ENCODE results near the gene MAP2. TPM values are rescaled to one million over a fixed set of nuclear protein-coding genes. Genes with fewer than 3 reads are reported as not detected.
"Not testable (repeated sequence)": the region's sequence is repeated elsewhere in the genome, so short reads cannot be mapped to it uniquely, and the experiment has no call there.

MAP2 gene
- total RNA-seq, 2 experiments from 2014 or later = 0.16 TPM; not detected in 1

- H3K4me1 Mint-ChIP-seq = no peaks in the 10 kb centered on the region
- no peak overlapping the region for H3K27ac Mint-ChIP-seq
- CTCF ChIA-PET = no interaction called here
- no peaks in the 10 kb centered on the region for H3K27me3 Mint-ChIP-seq
- H3K4me3 Mint-ChIP-seq = no peak overlapping the region
- ATAC-seq (no peak), DNase-seq (no peak)
- H3K36me3 Mint-ChIP-seq = no peaks in the 10 kb centered on the region
- H3K9me3 Mint-ChIP-seq (ENCODE audit: low read depth) = peaks cover 2% of the 10 kb centered on the region
These were observed 49.0 kb downstream of the MAP2 start for GRCh38 chr2:209472871-209473270.

- DNase-seq (no peak), ATAC-seq (no peak)
- Mint-ChIP-seq H3K9me3 (ENCODE audit: low read depth) (peaks cover 2% of the 10 kb centered on the region), H3K27me3 (no peaks in the 10 kb centered on the region), H3K4me3 (no peak overlapping the region), H3K4me1 (no peaks in the 10 kb centered on the region), H3K36me3 (no peaks in the 10 kb centered on the region), H3K27ac (no peak overlapping the region)
- CTCF ChIA-PET = no interaction called here
These were observed 50.1 kb downstream of the MAP2 start for GRCh38 chr2:209473930-209474419.

GRCh38 chr2:209474960-209475359 lies 51.1 kb downstream of the MAP2 start:
- no peaks in the 10 kb centered on the region for H3K27me3 Mint-ChIP-seq
- H3K27ac Mint-ChIP-seq = no peak overlapping the region
- ATAC-seq (no peak), DNase-seq (no peak)
- H3K4me3 Mint-ChIP-seq = no peak overlapping the region
- no peaks in the 10 kb centered on the region for H3K4me1 Mint-ChIP-seq
- H3K36me3 Mint-ChIP-seq = no peaks in the 10 kb centered on the region
- CTCF ChIA-PET = no interaction called here
- H3K9me3 Mint-ChIP-seq (ENCODE audit: low read depth) = peaks cover 2% of the 10 kb centered on the region

- H3K27me3 Mint-ChIP-seq = no peaks in the 10 kb centered on the region
- no peaks in the 10 kb centered on the region for H3K9me3 Mint-ChIP-seq (ENCODE audit: low read depth)
- H3K4me1 Mint-ChIP-seq = no peaks in the 10 kb centered on the region
- H3K27ac Mint-ChIP-seq = no peak overlapping the region
- no peaks in the 10 kb centered on the region for H3K36me3 Mint-ChIP-seq
- ATAC-seq (no peak), DNase-seq (no peak)
- no peak overlapping the region for H3K4me3 Mint-ChIP-seq
- CTCF ChIA-PET = no interaction called here
These were observed 52.7 kb downstream of the MAP2 start for GRCh38 chr2:209476367-209477208.

- not testable (repeated sequence) for H3K36me3 Mint-ChIP-seq
These were observed 68.4 kb downstream of the MAP2 start for GRCh38 chr2:209492296-209492695.

GRCh38 chr2:209495068-209495620 lies 71.3 kb downstream of the MAP2 start:
- ATAC-seq; DNase-seq; H3K4me1 Mint-ChIP-seq; H3K27me3 Mint-ChIP-seq; H3K36me3 Mint-ChIP-seq; H3K4me3 Mint-ChIP-seq; H3K9me3 Mint-ChIP-seq (ENCODE audit: low read depth); H3K27ac Mint-ChIP-seq: not testable (repeated sequence)
- CTCF ChIA-PET = interaction anchor here (0.8 kb wide), 1 partner anchor 227 kb away, joined by 3 read pairs; no protein-coding TSS in a partner anchor

More at GRCh38 chr2:209492296-209492695, 68.4 kb downstream of the MAP2 start:
- H3K4me3 Mint-ChIP-seq; CTCF ChIA-PET; ATAC-seq; H3K9me3 Mint-ChIP-seq (ENCODE audit: low read depth); H3K27me3 Mint-ChIP-seq; H3K4me1 Mint-ChIP-seq; DNase-seq; H3K27ac Mint-ChIP-seq: not testable (repeated sequence)

GRCh38 chr2:209495855-209496585 lies 72.2 kb downstream of the MAP2 start:
- CTCF ChIA-PET = interaction anchor here (0.8 kb wide), 1 partner anchor 226 kb away, joined by 3 read pairs; no protein-coding TSS in a partner anchor
- ATAC-seq (no peak), DNase-seq (no peak)
- Mint-ChIP-seq H3K4me3 (no peak overlapping the region), H3K36me3 (no peaks in the 10 kb centered on the region), H3K27ac (no peak overlapping the region), H3K4me1 (no peaks in the 10 kb centered on the region), H3K9me3 (ENCODE audit: low read depth) (peaks cover 2% of the 10 kb centered on the region), H3K27me3 (no peaks in the 10 kb centered on the region)

GRCh38 chr2:209496586-209496982 lies 72.7 kb downstream of the MAP2 start:
- Mint-ChIP-seq H3K36me3 (no peaks in the 10 kb centered on the region), H3K4me1 (no peaks in the 10 kb centered on the region), H3K4me3 (no peak overlapping the region), H3K27me3 (no peaks in the 10 kb centered on the region), H3K27ac (no peak overlapping the region), H3K9me3 (ENCODE audit: low read depth) (no peaks in the 10 kb centered on the region)
- CTCF ChIA-PET = no interaction called here
- ATAC-seq = no peak
- no peak for DNase-seq

GRCh38 chr2:209498614-209499013 lies 74.8 kb downstream of the MAP2 start:
- H3K27me3 Mint-ChIP-seq = no peaks in the 10 kb centered on the region
- no peaks in the 10 kb centered on the region for H3K4me1 Mint-ChIP-seq
- H3K9me3 Mint-ChIP-seq (ENCODE audit: low read depth) = no peaks in the 10 kb centered on the region
- ATAC-seq = no peak
- H3K36me3 Mint-ChIP-seq = no peaks in the 10 kb centered on the region
- CTCF ChIA-PET = no interaction called here
- H3K27ac Mint-ChIP-seq = no peak overlapping the region
- H3K4me3 Mint-ChIP-seq = no peak overlapping the region
- no peak for DNase-seq

GRCh38 chr2:209499069-209499468 lies 75.2 kb downstream of the MAP2 start:
- Mint-ChIP-seq H3K9me3 (ENCODE audit: low read depth) (no peaks in the 10 kb centered on the region), H3K27me3 (no peaks in the 10 kb centered on the region), H3K4me1 (no peaks in the 10 kb centered on the region), H3K36me3 (no peaks in the 10 kb centered on the region), H3K27ac (no peak overlapping the region), H3K4me3 (no peak overlapping the region)
- no peak for DNase-seq
- no peak for ATAC-seq
- CTCF ChIA-PET = no interaction called here

GRCh38 chr2:209501579-209501978 lies 77.7 kb downstream of the MAP2 start:
- Mint-ChIP-seq H3K9me3 (ENCODE audit: low read depth) (no peaks in the 10 kb centered on the region), H3K27ac (no peak overlapping the region), H3K4me1 (no peaks in the 10 kb centered on the region), H3K27me3 (no peaks in the 10 kb centered on the region), H3K4me3 (no peak overlapping the region), H3K36me3 (no peaks in the 10 kb centered on the region)
- CTCF ChIA-PET = no interaction called here
- DNase-seq (no peak), ATAC-seq (no peak)

- no peak for DNase-seq
- ATAC-seq = no peak
- CTCF ChIA-PET = no interaction called here
- no peak overlapping the region for H3K4me3 Mint-ChIP-seq
- H3K4me1 Mint-ChIP-seq = no peaks in the 10 kb centered on the region
- H3K27ac Mint-ChIP-seq = no peak overlapping the region
- no peaks in the 10 kb centered on the region for H3K36me3 Mint-ChIP-seq
- H3K27me3 Mint-ChIP-seq = no peaks in the 10 kb centered on the region
- H3K9me3 Mint-ChIP-seq (ENCODE audit: low read depth) = no peaks in the 10 kb centered on the region
These were observed 81.6 kb downstream of the MAP2 start for GRCh38 chr2:209505410-209505809.

- Mint-ChIP-seq H3K27me3 (no peaks in the 10 kb centered on the region), H3K36me3 (no peaks in the 10 kb centered on the region), H3K27ac (no peak overlapping the region), H3K4me3 (no peak overlapping the region), H3K9me3 (ENCODE audit: low read depth) (no peaks in the 10 kb centered on the region), H3K4me1 (no peaks in the 10 kb centered on the region)
- DNase-seq = no peak
- no peak for ATAC-seq
- CTCF ChIA-PET = no interaction called here
These were observed 84.4 kb downstream of the MAP2 start for GRCh38 chr2:209508255-209508654.

GRCh38 chr2:209511637-209512036 lies 87.8 kb downstream of the MAP2 start:
- Mint-ChIP-seq H3K27me3 (no peaks in the 10 kb centered on the region), H3K4me1 (no peaks in the 10 kb centered on the region), H3K36me3 (no peaks in the 10 kb centered on the region), H3K9me3 (ENCODE audit: low read depth) (no peaks in the 10 kb centered on the region), H3K27ac (no peak overlapping the region), H3K4me3 (no peak overlapping the region)
- DNase-seq (no peak), ATAC-seq (no peak)
- CTCF ChIA-PET = no interaction called here
